HG03575 (cell line): ENCODE results near the gene ME1.
"Not testable (repeated sequence)": the region's sequence is repeated elsewhere in the genome, so short reads cannot be mapped to it uniquely, and the experiment has no call there.

ENCODE experiments used
- ATAC-seq: cut with Tn5 transposase; IDR thresholded peaks from one replicate; pipeline ENCODE4 v1.9.1; 2021; ENCODE audit not compliant: unreplicated experiment, insufficient number of reproducible peaks, low FRiP score; ENCODE audit errors: extremely low read depth

Gene ME1

GRCh38 chr6:83215131-83216047, 215.5 kb downstream of the ME1 start:
- ATAC-seq = peak; percentile 98

- ATAC-seq = no peak
Observed at GRCh38 chr6:83202031-83202430, 228.8 kb downstream of the ME1 start.

- no peak for ATAC-seq
Observed at GRCh38 chr6:83199863-83200225, 231.0 kb downstream of the ME1 start.

- ATAC-seq = no peak
Observed at GRCh38 chr6:83199173-83199862, 231.5 kb downstream of the ME1 start.

- no peak for ATAC-seq
Observed at GRCh38 chr6:83198486-83199172, 232.2 kb downstream of the ME1 start.

GRCh38 chr6:83193747-83194566, 236.9 kb downstream of the ME1 start:
- ATAC-seq = no peak

GRCh38 chr6:83192871-83193746, 237.7 kb downstream of the ME1 start, which contains the start of the genes PGM3 and RWDD2A:
TSS of gene PGM3 (minus strand) at chr6:83193265. CDS start at chr6:83191012, 2,253 bp downstream.
TSS of gene RWDD2A (plus strand) at chr6:83193357. CDS start at chr6:83194452, 1,095 bp downstream.
- ATAC-seq = peak; percentile 94

GRCh38 chr6:83192456-83192855, 238.4 kb downstream of the ME1 start:
- ATAC-seq = no peak

- not testable (repeated sequence) for ATAC-seq
Observed at GRCh38 chr6:83191974-83192373, 238.9 kb downstream of the ME1 start.

GRCh38 chr6:83190626-83191025, 240.2 kb downstream of the ME1 start:
- no peak for ATAC-seq

GRCh38 chr6:83188501-83188900, 242.3 kb downstream of the ME1 start:
- ATAC-seq = no peak

GRCh38 chr6:83185096-83185495, 245.8 kb downstream of the ME1 start:
- no peak for ATAC-seq

- ATAC-seq = no peak
Observed at GRCh38 chr6:83183082-83183828, 247.6 kb downstream of the ME1 start.

- ATAC-seq = no peak
Observed at GRCh38 chr6:83182114-83182513, 248.7 kb downstream of the ME1 start.

- ATAC-seq = no peak
Observed at GRCh38 chr6:83180426-83180950, 250.4 kb downstream of the ME1 start.

GRCh38 chr6:83176246-83176645, 254.6 kb downstream of the ME1 start:
- ATAC-seq = no peak

GRCh38 chr6:83169511-83169910, 261.3 kb downstream of the ME1 start:
- no peak for ATAC-seq
